ENCODE results near the gene IFNGR2. TPM values are rescaled to one million over a fixed set of nuclear protein-coding genes. Genes with fewer than 3 reads are reported as not detected.
A peak's percentile ranks its signal among the peaks of the same experiment; 100 is the strongest.
"Not testable (repeated sequence)": the region's sequence is repeated elsewhere in the genome, so short reads cannot be mapped to it uniquely, and the experiment has no call there.

The IFNGR2 gene
- total RNA-seq, 2 experiments from 2014 or later, result 16.4 to 18.9 TPM

DNA sequence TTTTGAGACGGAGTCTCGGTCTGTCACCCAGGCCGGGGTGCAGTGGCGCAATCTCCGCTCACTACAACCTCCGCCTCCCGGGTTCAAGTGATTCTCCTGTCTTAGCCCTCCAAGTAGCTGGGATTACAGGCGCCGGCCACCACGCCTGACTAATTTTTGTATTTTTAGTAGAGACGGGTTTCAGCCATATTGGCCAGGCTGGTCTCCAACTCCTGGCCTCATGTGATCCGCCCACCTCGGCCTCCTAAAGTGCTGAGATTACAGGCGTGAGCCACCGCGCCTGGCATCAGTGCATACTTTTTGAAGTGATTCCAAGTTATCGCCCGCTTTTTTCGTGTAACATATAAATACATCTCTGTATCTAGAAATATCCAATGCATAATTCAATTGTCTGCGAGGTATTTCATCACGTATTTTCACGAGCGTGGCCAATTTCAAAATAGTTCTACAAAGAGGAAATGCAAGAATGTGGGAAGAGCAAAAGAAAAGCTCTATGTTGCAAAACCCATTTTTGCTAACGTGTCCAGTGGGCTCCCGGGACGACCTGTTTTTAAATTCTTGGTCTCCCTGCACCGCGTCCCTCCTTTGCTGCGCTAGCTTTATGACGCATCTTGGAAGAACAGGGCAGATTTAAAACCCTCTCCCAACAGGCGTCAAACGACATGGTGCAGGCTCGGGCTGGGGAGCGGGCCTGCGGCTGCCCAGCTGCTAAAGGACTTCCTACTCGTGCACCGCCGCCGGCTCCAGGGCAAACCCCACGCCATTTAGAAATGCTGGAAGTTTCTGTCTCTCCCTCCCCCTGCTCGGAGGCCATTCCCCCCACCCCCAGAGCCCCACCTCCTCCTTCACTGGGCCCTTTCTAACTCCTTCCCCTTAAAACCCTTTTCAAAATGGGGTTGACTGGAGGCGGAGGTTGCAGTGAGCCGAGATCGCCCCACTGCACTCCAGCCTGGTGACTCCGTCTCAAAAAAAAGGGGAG, 923 bp upstream of the IFNGR2 start:
- ATAC-seq, result no peak
- peak; percentile 28 for DNase-seq
- Mint-ChIP-seq H3K4me3 (peak overlapping the region; percentile 69), H3K27ac (peak overlapping the region; percentile 58), H3K36me3 (ENCODE audit: low read depth) (peaks cover 7% of the 10 kb centered on the region), H3K27me3 (peaks cover 7% of the 10 kb centered on the region), H3K4me1 (peaks cover 34% of the 10 kb centered on the region), H3K9me3 (ENCODE audit: low read depth) (no peaks in the 10 kb centered on the region)
- CTCF ChIA-PET, result interaction anchor here (0.6 to 0.9 kb wide), 2 partner anchors 39 to 650 kb away, joined by 3 read pairs; no protein-coding TSS in a partner anchor
- POLR2A ChIA-PET, result no interaction called here
- intact Hi-C loops (cut with DNase I, micrococcal nuclease), result loop anchor here in 1 of 2 experiments (2.0 kb wide), 1 partner anchor 21 kb away; no protein-coding TSS in a partner anchor

DNA sequence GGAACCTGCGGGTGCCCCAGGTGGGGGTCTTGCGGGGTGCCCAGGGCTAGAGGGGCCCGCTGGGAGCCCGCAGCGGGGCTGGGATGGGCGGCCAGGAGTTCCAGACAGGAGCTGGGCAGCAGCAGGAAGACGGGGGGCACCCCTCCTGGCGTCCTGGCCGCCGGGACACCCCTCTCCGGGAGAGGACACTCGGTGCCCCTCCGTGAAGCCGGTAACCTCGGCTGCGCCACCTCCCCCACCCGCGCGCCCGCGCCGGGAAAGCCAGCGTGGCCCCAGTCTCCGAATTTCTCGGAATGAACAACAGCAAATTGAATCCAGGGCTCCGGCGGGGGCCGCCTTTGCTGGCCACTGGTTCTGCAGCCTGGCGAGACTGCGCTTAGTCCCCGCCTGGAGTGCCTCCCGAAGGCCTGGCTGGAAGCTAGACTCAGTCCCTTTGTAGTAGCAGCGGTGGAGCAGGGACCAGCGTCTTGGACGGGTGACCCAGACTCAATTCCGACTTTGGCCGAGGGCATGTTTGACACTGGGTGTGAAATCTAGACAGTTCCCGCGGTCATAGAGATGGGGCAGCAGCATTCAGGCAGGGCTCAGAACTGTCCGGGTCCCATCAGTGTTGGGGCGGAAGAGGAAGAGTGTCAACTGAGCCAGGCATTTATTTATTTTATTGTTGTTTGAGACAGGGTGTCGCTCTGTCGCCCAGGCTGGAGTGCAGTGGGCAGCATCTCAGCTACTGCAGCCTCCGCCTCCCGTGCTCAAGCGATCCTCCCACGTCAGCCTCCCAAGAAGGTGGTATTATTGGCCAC, 773 bp downstream of the IFNGR2 start:
- peak overlapping the region; percentile 86 for H3K4me3 Mint-ChIP-seq
- ChIA-PET POLR2A (interaction anchor here (1.1 kb wide), 1 partner anchor 23 kb away, joined by 3 read pairs; no protein-coding TSS in a partner anchor), CTCF (interaction anchor here (0.9 to 1.8 kb wide), 6 partner anchors 17 to 204 kb away, joined by 3 to 12 read pairs (median 4); no protein-coding TSS in a partner anchor)
- H3K27ac Mint-ChIP-seq, result peak overlapping the region; percentile 89
- peaks cover 40% of the 10 kb centered on the region for H3K4me1 Mint-ChIP-seq
- intact Hi-C loops (cut with DNase I, micrococcal nuclease), result loop anchor here in 1 of 2 experiments (1.0 to 2.0 kb wide), 2 partner anchors 19 to 24 kb away; no protein-coding TSS in a partner anchor
- H3K36me3 Mint-ChIP-seq (ENCODE audit: low read depth), result peaks cover 13% of the 10 kb centered on the region
- DNase-seq (peak; percentile 55), ATAC-seq (peak; percentile 36)
- H3K9me3 Mint-ChIP-seq (ENCODE audit: low read depth), result no peaks in the 10 kb centered on the region
- H3K27me3 Mint-ChIP-seq, result peaks cover 7% of the 10 kb centered on the region

DNA sequence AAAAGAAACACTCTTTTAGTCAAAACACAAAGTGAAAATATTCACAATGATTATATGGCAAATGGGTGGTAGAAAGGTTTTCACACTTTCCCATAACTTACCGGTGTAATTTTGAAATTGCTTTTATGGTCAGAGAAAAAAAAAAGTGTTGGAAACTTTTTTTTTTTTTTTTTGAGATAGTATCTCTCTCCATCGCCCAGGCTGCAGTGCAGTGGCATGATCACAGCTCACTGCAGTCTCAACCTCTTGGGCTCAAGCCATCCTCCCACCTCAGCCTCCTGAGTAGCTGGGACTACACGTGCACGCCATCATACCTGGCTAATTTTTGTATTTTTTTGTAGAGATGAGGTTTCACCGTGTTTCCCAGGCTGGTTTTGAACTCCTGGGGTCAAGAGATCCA, 3.3 kb downstream of the IFNGR2 start:
- H3K4me1 Mint-ChIP-seq, result peaks cover 54% of the 10 kb centered on the region
- intact Hi-C loops (cut with DNase I, micrococcal nuclease), result loop anchor here (1.0 to 2.0 kb wide), 4 partner anchors 22 to 72 kb away; partner anchors contain the start of gene TMEM50B (in 1 of the 2)
- ATAC-seq, result peak; percentile 46

DNA sequence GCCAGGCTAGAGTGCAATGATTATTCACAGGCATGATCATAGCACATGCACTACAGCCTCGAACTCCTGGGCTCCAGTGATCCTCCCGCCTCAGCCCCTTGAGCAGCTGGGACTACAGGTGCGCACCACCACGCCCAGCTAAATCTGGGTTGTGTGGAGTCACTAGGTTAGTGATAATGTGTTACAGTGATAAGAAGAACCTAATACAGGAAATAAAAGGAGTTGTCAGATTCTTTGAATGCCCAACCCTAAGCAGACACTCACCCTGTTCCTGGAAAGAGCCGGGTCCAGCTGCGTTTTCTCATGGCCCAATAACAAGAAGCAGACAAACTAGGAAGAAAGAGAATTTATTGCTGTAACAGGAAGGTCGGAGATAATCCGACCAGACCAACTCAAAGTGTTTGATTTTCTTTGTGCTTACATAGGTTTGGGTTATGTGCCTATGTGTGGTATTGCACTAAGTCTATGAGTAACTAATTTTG, 8.8 kb downstream of the IFNGR2 start:
- intact Hi-C loops (cut with DNase I, micrococcal nuclease), result no loop called here
- Mint-ChIP-seq H3K9me3 (ENCODE audit: low read depth) (no peaks in the 10 kb centered on the region), H3K27me3 (no peaks in the 10 kb centered on the region), H3K4me1 (peaks cover 55% of the 10 kb centered on the region), H3K4me3 (no peak overlapping the region), H3K27ac (no peak overlapping the region), H3K36me3 (ENCODE audit: low read depth) (peaks cover 39% of the 10 kb centered on the region)
- DNase-seq (no peak), ATAC-seq (no peak)
- ChIA-PET CTCF (interaction anchor here (0.8 to 1.8 kb wide), 3 partner anchors 12 to 46 kb away, joined by 4 read pairs; no protein-coding TSS in a partner anchor), POLR2A (no interaction called here)

More for the DNA sequence above, 3.3 kb downstream of the IFNGR2 start:
- ChIA-PET POLR2A (interaction anchor here (0.7 to 1.9 kb wide), 2 partner anchors 8 to 28 kb away, joined by 3 to 9 read pairs; no protein-coding TSS in a partner anchor), CTCF (interaction anchor here (0.6 to 2.0 kb wide), 10 partner anchors 8 to 1179 kb away, joined by 3 to 7 read pairs (median 4); no protein-coding TSS in a partner anchor)
- Mint-ChIP-seq H3K36me3 (ENCODE audit: low read depth) (peaks cover 22% of the 10 kb centered on the region), H3K9me3 (ENCODE audit: low read depth) (no peaks in the 10 kb centered on the region), H3K27ac (no peak overlapping the region), H3K27me3 (peaks cover 3% of the 10 kb centered on the region), H3K4me3 (peak overlapping the region; percentile 44)
- DNase-seq, result peak; percentile 55

DNA sequence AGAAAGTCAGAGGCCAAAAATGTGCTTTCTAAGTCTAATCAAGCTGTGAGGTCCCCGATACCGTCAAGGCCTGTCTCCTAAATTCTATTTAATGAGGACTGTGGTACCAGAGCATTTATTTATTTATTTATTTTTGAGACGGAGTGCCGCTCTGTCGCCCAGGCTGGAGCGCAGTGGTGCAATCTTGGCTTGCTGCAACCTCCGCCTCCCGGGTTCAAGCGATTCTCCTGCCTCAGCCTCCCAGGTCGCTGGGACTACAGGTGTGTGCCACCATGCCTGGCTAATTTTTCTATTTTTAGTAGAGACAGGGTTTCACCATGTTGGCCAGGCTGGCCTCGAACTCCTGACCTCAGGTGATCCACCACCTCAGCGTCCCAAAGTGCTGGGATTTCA, 9.2 kb downstream of the IFNGR2 start:
- DNase-seq; intact Hi-C loops (cut with DNase I, micrococcal nuclease); H3K27me3 Mint-ChIP-seq; ATAC-seq; H3K9me3 Mint-ChIP-seq (ENCODE audit: low read depth); H3K27ac Mint-ChIP-seq; H3K4me3 Mint-ChIP-seq: not testable (repeated sequence)
- CTCF ChIA-PET, result interaction anchor here (1.1 to 1.8 kb wide), 4 partner anchors 11 to 212 kb away, joined by 3 to 4 read pairs (median 4); no protein-coding TSS in a partner anchor
- peaks cover 40% of the 10 kb centered on the region for H3K36me3 Mint-ChIP-seq (ENCODE audit: low read depth)
- peaks cover 51% of the 10 kb centered on the region for H3K4me1 Mint-ChIP-seq
- POLR2A ChIA-PET, result interaction anchor here (0.7 kb wide), 1 partner anchor 526 kb away, joined by 3 read pairs; no protein-coding TSS in a partner anchor

DNA sequence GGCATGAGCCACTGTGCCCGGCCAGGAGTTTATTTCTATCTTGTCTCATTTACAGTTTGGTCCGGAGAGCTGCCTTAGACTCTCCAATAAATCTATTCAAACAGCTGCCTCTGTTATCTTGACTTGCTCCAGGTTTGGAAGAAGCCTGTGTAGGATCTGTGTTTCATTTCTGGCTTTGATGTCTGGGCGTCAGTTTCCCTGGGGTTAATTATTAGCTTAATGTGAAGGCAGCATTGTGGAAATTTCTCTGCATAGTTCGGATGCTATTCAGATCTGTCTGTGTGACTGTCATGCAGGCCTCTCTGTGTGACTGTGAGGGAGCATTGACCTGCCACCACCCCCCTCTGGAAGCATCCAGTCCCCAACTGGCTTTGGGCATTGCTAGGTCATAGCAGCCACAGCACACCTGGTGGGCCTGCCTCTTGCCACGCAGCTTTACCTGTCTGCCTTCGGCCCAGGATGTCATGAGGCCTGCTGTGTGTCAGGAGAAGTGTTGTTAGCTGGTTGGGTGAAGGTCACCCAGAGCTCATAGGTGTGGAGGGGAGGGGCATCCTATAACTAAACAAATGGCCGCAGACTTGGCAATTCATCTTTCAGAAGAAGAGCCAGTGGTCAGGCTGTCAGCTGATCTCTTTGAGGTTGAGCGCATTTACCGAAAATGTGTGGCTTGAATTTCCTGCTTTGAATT, 9.8 kb downstream of the IFNGR2 start:
- H3K27me3 Mint-ChIP-seq, result no peaks in the 10 kb centered on the region
- H3K9me3 Mint-ChIP-seq (ENCODE audit: low read depth), result no peaks in the 10 kb centered on the region
- no peak overlapping the region for H3K4me3 Mint-ChIP-seq
- intact Hi-C loops (cut with DNase I, micrococcal nuclease), result no loop called here
- H3K36me3 Mint-ChIP-seq (ENCODE audit: low read depth), result peaks cover 42% of the 10 kb centered on the region
- ChIA-PET POLR2A (interaction anchor here (0.7 kb wide), 1 partner anchor 526 kb away, joined by 3 read pairs; no protein-coding TSS in a partner anchor), CTCF (interaction anchor here (0.7 to 1.8 kb wide), 5 partner anchors 11 to 213 kb away, joined by 3 to 4 read pairs (median 3); no protein-coding TSS in a partner anchor)
- H3K27ac Mint-ChIP-seq, result peak overlapping the region; percentile 19
- ATAC-seq, result no peak
- no peak for DNase-seq
- peaks cover 50% of the 10 kb centered on the region for H3K4me1 Mint-ChIP-seq

DNA sequence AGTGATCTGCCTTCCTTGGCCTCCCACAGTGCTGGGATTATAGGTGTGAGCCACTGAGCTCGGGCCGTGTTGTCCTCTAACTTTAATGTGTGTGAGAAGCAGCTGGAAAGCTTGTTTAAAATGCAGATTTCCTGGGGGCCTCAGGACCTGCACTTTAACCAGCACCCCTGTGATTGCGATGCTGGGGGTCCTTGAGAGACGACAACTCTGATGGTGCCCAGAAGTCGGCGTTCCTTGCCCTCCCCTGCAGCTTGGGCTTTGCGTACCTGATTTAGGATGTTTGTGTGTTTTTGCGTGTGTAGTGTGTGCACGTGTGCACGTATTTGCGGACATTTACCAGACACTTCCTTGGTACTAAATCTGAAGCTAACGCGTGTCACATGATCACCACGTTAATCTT, 10.9 kb downstream of the IFNGR2 start:
- intact Hi-C loops (cut with DNase I, micrococcal nuclease), result no loop called here
- Mint-ChIP-seq H3K4me1 (peaks cover 46% of the 10 kb centered on the region), H3K36me3 (ENCODE audit: low read depth) (peaks cover 36% of the 10 kb centered on the region), H3K27me3 (no peaks in the 10 kb centered on the region), H3K9me3 (ENCODE audit: low read depth) (no peaks in the 10 kb centered on the region), H3K4me3 (no peak overlapping the region), H3K27ac (no peak overlapping the region)
- ChIA-PET CTCF (interaction anchor here (0.7 to 1.4 kb wide), 4 partner anchors 8 to 52 kb away, joined by 3 to 5 read pairs (median 4); no protein-coding TSS in a partner anchor), POLR2A (interaction anchor here (0.7 kb wide), 1 partner anchor 16 kb away, joined by 5 read pairs; no protein-coding TSS in a partner anchor)
- ATAC-seq, result no peak
- no peak for DNase-seq

DNA sequence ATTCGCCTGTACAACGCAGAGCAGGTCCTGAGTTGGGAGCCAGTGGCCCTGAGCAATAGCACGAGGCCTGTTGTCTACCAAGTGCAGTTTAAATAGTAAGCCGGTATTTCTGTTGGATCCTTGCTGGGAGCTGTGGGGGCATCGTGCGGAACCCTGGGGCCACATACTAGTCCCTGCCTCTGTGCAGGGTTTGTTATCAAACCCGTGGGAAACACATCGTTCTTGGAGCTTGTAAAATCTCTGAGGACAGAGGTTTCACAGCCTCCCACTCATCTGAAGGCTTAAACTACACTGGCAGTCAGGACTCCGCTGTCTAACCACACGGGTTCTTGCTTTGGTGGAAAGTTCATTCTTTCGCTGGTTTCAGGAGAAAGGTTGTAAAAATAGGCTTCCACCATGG, 11.7 kb downstream of the IFNGR2 start:
- ATAC-seq, result peak; percentile 39
- Mint-ChIP-seq H3K9me3 (ENCODE audit: low read depth) (no peaks in the 10 kb centered on the region), H3K4me1 (peaks cover 40% of the 10 kb centered on the region), H3K27ac (no peak overlapping the region), H3K4me3 (no peak overlapping the region), H3K27me3 (no peaks in the 10 kb centered on the region), H3K36me3 (ENCODE audit: low read depth) (peaks cover 36% of the 10 kb centered on the region)
- no peak for DNase-seq
- POLR2A ChIA-PET, result interaction anchor here (0.7 kb wide), 1 partner anchor 20 kb away, joined by 3 read pairs; no protein-coding TSS in a partner anchor
- intact Hi-C loops (cut with DNase I, micrococcal nuclease), result no loop called here
- CTCF ChIA-PET, result interaction anchor here (1.0 to 1.4 kb wide), 4 partner anchors 9 to 53 kb away, joined by 3 to 6 read pairs (median 4); no protein-coding TSS in a partner anchor

DNA sequence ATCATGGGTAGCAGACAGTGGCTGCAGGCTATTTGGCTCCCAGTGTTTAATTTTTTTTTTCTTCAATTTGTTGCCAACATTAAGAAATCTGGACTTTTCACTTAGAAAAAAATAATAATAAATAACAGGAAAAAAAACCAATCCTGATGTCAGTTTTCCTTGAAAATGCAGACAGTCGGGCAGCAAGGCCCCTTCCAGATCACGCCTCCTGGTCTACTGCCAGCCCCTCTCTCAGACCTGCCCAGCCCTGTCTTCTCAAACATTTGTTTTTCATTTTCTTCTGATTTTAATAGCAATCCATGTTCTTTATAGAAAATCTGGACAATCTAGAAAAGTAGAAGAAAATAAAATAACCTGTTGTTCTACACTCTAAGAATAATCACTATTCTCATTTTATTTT, 15.5 kb downstream of the IFNGR2 start:
- ChIA-PET POLR2A (no interaction called here), CTCF (no interaction called here)
- Mint-ChIP-seq H3K27ac (no peak overlapping the region), H3K9me3 (ENCODE audit: low read depth) (no peaks in the 10 kb centered on the region), H3K4me1 (peaks cover 19% of the 10 kb centered on the region), H3K27me3 (no peaks in the 10 kb centered on the region), H3K4me3 (no peak overlapping the region), H3K36me3 (ENCODE audit: low read depth) (peaks cover 40% of the 10 kb centered on the region)
- intact Hi-C loops (cut with DNase I, micrococcal nuclease), result no loop called here
- DNase-seq (no peak), ATAC-seq (no peak)

DNA sequence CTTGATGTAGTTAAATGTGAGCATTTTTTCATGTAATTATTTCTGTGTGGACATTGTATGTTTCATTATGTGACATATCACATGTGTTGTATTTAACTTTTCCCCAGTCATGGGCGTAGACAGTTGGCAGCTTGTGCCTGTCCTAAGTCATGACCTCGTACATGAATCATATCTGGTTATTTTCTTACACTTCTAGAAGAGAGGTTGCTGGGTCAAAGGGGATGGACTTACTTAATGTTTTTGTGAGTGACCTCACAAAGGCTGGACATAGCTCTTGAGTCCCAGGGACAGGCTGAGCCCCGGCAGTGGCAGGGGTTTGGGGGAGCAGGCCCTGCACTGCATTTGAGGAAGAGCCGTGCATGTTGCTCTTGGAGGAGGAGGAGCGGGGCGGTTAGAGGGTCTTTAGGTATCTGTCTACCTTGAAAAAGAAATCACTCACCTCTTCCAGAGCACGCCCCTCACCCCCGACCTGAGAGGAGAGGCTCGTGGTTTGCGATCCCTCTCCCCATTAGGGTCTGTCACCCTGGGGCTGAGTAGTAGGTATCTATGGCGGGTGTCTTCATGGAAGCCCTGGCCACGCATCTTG, 16.4 kb downstream of the IFNGR2 start:
- ChIA-PET CTCF (interaction anchor here (1.4 kb wide), 1 partner anchor 25 kb away, joined by 3 read pairs; no protein-coding TSS in a partner anchor), POLR2A (no interaction called here)
- DNase-seq (no peak), ATAC-seq (no peak)
- Mint-ChIP-seq H3K9me3 (ENCODE audit: low read depth) (no peaks in the 10 kb centered on the region), H3K4me1 (peaks cover 11% of the 10 kb centered on the region), H3K27ac (no peak overlapping the region), H3K27me3 (no peaks in the 10 kb centered on the region), H3K36me3 (ENCODE audit: low read depth) (peaks cover 44% of the 10 kb centered on the region), H3K4me3 (no peak overlapping the region)
- intact Hi-C loops (cut with DNase I, micrococcal nuclease), result no loop called here

All from activated CD4-positive, alpha-beta T cell treated with anti-CD3 and anti-CD28 coated beads for 36 hours (primary cell).